GM18526 (cell line): ENCODE data around the gene NGRN.

Source experiments
- POLR2A ChIP-seq: IDR thresholded peaks from 3 replicates; pipeline ENCODE4 v1.6.1; 2011; ENCODE audit not compliant: insufficient read length; ENCODE audit errors: extremely low read depth

NGRN gene

GRCh38 chr15:90261811-90262210 is 3.7 kb upstream of the NGRN start:
- no peak for TF ChIP-seq POLR2A

DNA sequence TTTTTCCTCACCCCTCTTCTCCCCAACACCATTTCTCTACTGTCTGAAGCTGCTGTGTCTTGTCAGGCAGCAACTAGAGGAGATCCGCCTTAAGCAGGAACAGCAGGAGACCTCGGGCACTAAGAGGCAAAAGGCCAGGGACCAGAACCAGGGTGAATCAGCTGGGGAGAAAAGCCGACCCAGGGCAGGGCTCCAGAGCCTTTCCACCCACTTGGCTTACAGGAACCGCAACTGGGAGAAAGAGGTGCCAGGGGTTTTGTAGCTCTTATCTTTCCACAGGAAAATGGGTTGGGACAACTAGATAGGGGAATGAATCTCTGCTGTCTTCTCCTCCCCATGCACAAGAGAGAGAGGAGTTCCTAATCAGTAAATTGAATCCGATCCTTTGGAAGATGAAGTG is 3.0 kb upstream of the NGRN start:
- TF ChIP-seq POLR2A, result no peak

DNA sequence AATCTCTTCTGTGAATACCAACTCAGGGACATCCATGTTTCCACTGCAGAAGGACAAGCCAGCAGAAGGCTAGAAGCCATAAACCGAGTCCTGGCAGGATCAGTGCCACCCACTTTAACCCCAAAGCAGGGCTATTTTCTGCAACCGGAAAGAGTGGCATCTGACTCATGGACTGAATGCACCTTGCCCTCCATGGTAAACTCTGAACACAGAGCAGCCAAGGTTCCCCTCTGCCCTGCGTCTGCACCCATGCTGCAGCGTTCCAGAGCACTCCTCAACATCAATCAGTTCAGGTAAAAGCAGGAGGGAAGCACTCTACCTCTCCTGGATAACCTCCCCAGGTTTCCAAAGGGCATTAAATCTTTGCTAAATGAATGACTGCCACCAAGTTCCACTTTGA is 801 bp upstream of the NGRN start:
- no peak for TF ChIP-seq POLR2A

DNA sequence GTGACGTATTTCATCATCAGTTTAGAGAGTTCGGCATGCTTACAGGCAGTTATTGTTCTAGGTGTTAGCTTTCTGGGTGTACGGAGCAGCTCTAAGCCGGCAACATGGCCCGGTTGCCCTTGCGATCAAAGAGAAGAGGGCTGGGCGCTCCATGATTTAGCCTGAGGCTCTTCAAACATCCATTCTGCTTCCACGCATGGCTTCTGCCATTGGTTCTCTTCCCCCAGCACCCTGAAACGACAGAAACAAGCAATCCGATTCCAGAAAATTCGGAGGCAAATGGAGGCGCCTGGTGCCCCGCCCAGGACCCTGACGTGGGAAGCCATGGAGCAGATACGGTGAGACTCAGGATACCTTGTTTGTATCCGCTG is 574 bp downstream of the NGRN start:
- TF ChIP-seq POLR2A, result no peak

- no peak for TF ChIP-seq POLR2A
Observed at GRCh38 chr15:90266485-90266884, 1.0 kb downstream of the NGRN start.

- no peak for TF ChIP-seq POLR2A
Observed at GRCh38 chr15:90268415-90268814, 2.9 kb downstream of the NGRN start.

DNA sequence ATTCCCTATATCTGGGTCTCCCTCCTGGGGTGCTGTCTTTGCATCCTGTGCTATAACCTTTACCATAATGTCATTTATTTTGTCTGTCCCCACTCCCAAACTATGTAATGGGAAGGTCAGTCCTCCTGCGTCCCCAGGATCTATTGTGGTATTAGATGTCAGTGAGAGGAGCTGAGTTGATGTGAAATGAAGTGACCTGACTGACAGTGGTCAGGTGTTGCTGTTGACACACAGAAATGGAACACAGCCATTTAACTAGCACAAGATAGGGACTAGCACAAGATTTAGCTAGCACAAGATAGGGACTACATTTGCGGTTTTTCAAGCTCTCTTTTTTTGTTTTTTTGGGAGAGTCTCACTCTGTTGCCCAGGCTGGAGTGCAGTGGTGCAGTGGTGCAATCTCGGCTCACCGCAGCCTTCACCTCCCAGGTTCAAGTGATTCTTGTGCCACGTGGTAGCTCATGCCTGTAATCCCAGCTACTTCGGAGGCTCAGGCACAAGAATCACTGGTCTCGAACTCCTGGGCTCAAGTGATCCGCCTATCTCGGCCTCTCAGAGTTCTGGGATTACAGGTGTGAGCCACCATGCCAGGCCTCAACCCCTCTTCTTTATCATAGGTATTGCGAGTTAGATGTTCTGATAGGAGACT is 5.2 kb downstream of the NGRN start:
- TF ChIP-seq POLR2A, result no peak

- TF ChIP-seq POLR2A, result no peak
Observed at GRCh38 chr15:90271459-90272166, 6.1 kb downstream of the NGRN start.

DNA sequence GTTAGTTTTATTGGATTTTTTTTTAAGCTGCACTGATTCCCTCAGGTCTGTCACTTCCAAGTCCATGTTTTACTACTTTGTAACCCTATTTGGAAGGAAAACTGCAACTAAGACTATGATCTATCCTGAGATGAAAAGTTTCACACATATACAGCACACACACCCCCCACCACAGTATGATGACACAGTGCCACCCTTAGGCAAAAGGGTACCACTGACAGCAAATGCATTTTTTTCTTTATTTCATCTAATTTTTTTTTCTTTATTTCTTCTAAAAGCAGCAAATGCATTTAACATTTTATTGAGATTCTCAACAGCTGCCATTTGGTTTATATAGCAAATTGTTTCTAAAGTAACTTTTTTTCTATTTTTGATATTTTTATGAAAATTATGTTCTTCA is 21.2 kb downstream of the NGRN start:
- TF ChIP-seq POLR2A, result no peak

- no peak for TF ChIP-seq POLR2A
Observed at GRCh38 chr15:90287101-90287500, 21.6 kb downstream of the NGRN start.

- no peak for TF ChIP-seq POLR2A
Observed at GRCh38 chr15:90287946-90288345, 22.5 kb downstream of the NGRN start.

DNA sequence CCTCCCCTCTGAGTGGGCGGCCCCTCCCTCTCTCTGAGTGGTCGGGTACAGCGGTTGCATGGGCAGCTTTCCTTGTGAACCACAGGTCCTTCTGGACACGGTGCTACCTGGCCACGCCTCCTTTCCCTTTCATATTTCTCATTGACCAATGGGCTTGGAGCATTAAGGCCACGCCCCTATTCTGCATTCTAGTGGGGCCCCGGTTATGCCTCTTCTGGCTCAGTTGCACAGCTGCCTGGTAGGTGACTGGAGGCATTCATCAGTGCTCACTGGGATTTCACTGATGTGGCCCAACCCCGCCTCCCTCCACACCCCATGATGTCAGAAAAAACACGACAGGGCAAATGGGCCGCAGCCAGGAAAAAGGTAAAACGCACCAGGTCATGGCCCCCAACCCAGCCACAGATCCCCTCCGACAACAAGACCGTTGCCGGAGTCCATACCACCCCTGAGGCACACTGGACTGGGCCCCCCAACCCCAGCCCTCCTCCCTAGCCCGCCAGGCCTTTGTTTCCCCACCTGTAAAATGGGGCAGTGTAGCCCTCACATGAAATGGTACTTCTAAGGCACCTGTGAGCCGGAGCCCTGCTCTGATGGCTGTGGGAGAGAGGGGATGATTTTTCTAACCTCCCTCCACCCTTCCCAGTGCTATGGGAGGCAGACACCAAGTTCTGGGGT is 26.3 kb downstream of the NGRN start:
- TF ChIP-seq POLR2A, result no peak

- no peak for TF ChIP-seq POLR2A
Observed at GRCh38 chr15:90294159-90294558, 28.7 kb downstream of the NGRN start.

- no peak for TF ChIP-seq POLR2A
Observed at GRCh38 chr15:90294601-90295269, 29.3 kb downstream of the NGRN start.

GRCh38 chr15:90295270-90295648 is 29.8 kb downstream of the NGRN start:
- TF ChIP-seq POLR2A, result no peak

GRCh38 chr15:90297021-90297420 is 31.5 kb downstream of the NGRN start:
- TF ChIP-seq POLR2A, result no peak
